Natural killer cell treated with Interleukin-12 subunit alpha and Interleukin-12 subunit beta and Interleukin-15 and Interleukin-18, amount 100 ng/mL, for 72 hours (primary cell): ENCODE data around the gene C5orf34. TPM values are rescaled to one million over a fixed set of nuclear protein-coding genes. Genes with fewer than 3 reads are reported as not detected.
"Not testable (repeated sequence)": the region's sequence is repeated elsewhere in the genome, so short reads cannot be mapped to it uniquely, and the experiment has no call there.

ENCODE experiments used
- ATAC-seq, 2 donors: fragments of 150-1000 bp; cut with Tn5 transposase in 1 of 2; sonication (Bioruptor Pico), chemical (Tn5 transposase) in 1 of 2; 2 replicates each; pipeline ENCODE4 v1.10.0; 2021
- DNase-seq: peaks from one replicate; pipeline ENCODE4 v3.0.0; 2022; ENCODE audit warnings: low spot score
- H3K27ac Mint-ChIP-seq, 2 donors: 1 replicate in 1 of 2; 2 replicates in 1 of 2; pipeline ENCODE4 v1.8.0; 2022; ENCODE audit warnings: mixed read lengths in 2 of 2, mild to moderate bottlenecking in 1 of 2, moderate library complexity in 1 of 2
- H3K27me3 Mint-ChIP-seq, 2 donors: 1 replicate in 1 of 2; 2 replicates in 1 of 2; pipeline ENCODE4 v1.8.0; 2022; ENCODE audit warnings: mixed read lengths in 2 of 2
- H3K36me3 Mint-ChIP-seq: one replicate; pipeline ENCODE4 v1.8.0; 2022; ENCODE audit warnings: mixed read lengths
- H3K4me1 Mint-ChIP-seq, 2 donors: 1 replicate in 1 of 2; 2 replicates in 1 of 2; pipeline ENCODE4 v1.8.0; 2022; ENCODE audit warnings: low read depth in 2 of 2, mixed read lengths in 2 of 2, mild to moderate bottlenecking in 1 of 2
- H3K4me3 Mint-ChIP-seq: one replicate; pipeline ENCODE4 v1.8.0; 2022; ENCODE audit warnings: mixed read lengths
- H3K9me3 Mint-ChIP-seq: 2 replicates; pipeline ENCODE4 v1.8.0; 2022; ENCODE audit warnings: mixed read lengths
- total RNA-seq, 2 donors: library from RNA; stranded (reverse); gene quantifications; one replicate each; pipeline ENCODE4 v1.2.3, GENCODE V29; 2022

Gene C5orf34
- total RNA-seq, 2 donors from 2014 or later, result 4.7 to 6.5 TPM

GRCh38 chr5:43548358-43548757 is 33.4 kb upstream of the C5orf34 start:
- H3K4me1 Mint-ChIP-seq, result peaks cover 11 to 21% of the 10 kb centered on the region in 2 donors
- H3K4me3 Mint-ChIP-seq, result no peak overlapping the region
- no peak for DNase-seq
- no peaks in the 10 kb centered on the region for H3K27me3 Mint-ChIP-seq
- no peak for ATAC-seq
- H3K9me3 Mint-ChIP-seq, result no peaks in the 10 kb centered on the region
- H3K36me3 Mint-ChIP-seq, result peaks cover 19% of the 10 kb centered on the region
- no peak overlapping the region for H3K27ac Mint-ChIP-seq

GRCh38 chr5:43547532-43547931 is 32.6 kb upstream of the C5orf34 start:
- Mint-ChIP-seq H3K4me3 (no peak overlapping the region), H3K4me1 (peaks cover 11 to 21% of the 10 kb centered on the region in 2 donors), H3K27me3 (no peaks in the 10 kb centered on the region), H3K9me3 (no peaks in the 10 kb centered on the region), H3K36me3 (peaks cover 19% of the 10 kb centered on the region), H3K27ac (no peak overlapping the region)
- ATAC-seq, result no peak
- DNase-seq, result no peak

- H3K9me3 Mint-ChIP-seq, result no peaks in the 10 kb centered on the region
- peaks cover 10 to 11% of the 10 kb centered on the region in 2 donors for H3K4me1 Mint-ChIP-seq
- no peak overlapping the region for H3K4me3 Mint-ChIP-seq
- ATAC-seq (no peak), DNase-seq (no peak)
- H3K27ac Mint-ChIP-seq, result no peak overlapping the region
- H3K36me3 Mint-ChIP-seq, result peaks cover 23% of the 10 kb centered on the region
- H3K27me3 Mint-ChIP-seq, result no peaks in the 10 kb centered on the region
Observed at GRCh38 chr5:43543434-43543833, 28.5 kb upstream of the C5orf34 start.

- no peaks in the 10 kb centered on the region for H3K9me3 Mint-ChIP-seq
- no peak overlapping the region for H3K4me3 Mint-ChIP-seq
- ATAC-seq (no peak), DNase-seq (no peak)
- no peaks in the 10 kb centered on the region for H3K27me3 Mint-ChIP-seq
- peaks cover 10 to 11% of the 10 kb centered on the region in 2 donors for H3K4me1 Mint-ChIP-seq
- no peak overlapping the region for H3K27ac Mint-ChIP-seq
- H3K36me3 Mint-ChIP-seq, result peaks cover 26% of the 10 kb centered on the region
Observed at GRCh38 chr5:43540746-43541145, 25.8 kb upstream of the C5orf34 start.

- H3K36me3 Mint-ChIP-seq, result peaks cover 29% of the 10 kb centered on the region
- no peak overlapping the region for H3K4me3 Mint-ChIP-seq
- no peaks in the 10 kb centered on the region for H3K9me3 Mint-ChIP-seq
- ATAC-seq, result no peak
- peaks cover 0 to 8% of the 10 kb centered on the region in 2 donors for H3K4me1 Mint-ChIP-seq
- no peaks in the 10 kb centered on the region for H3K27me3 Mint-ChIP-seq
- no peak overlapping the region for H3K27ac Mint-ChIP-seq
- DNase-seq, result no peak
Observed at GRCh38 chr5:43536972-43537371, 22.0 kb upstream of the C5orf34 start.

- Mint-ChIP-seq H3K36me3 (peaks cover 25% of the 10 kb centered on the region), H3K4me3 (no peak overlapping the region), H3K27ac (no peak overlapping the region), H3K4me1 (peaks cover 0 to under 1% of the 10 kb centered on the region in 2 donors), H3K9me3 (no peaks in the 10 kb centered on the region), H3K27me3 (no peaks in the 10 kb centered on the region)
- DNase-seq, result no peak
- ATAC-seq, result no peak
Observed at GRCh38 chr5:43533646-43534045, 18.7 kb upstream of the C5orf34 start.

- DNase-seq (no peak), ATAC-seq (no peak)
- peaks cover 27% of the 10 kb centered on the region for H3K36me3 Mint-ChIP-seq
- no peak overlapping the region for H3K4me3 Mint-ChIP-seq
- no peaks in the 10 kb centered on the region for H3K4me1 Mint-ChIP-seq
- H3K27me3 Mint-ChIP-seq, result no peaks in the 10 kb centered on the region
- no peaks in the 10 kb centered on the region for H3K9me3 Mint-ChIP-seq
- H3K27ac Mint-ChIP-seq, result no peak overlapping the region
Observed at GRCh38 chr5:43530648-43531047, 15.7 kb upstream of the C5orf34 start.

GRCh38 chr5:43523662-43524072 is 8.7 kb upstream of the C5orf34 start:
- no peak for DNase-seq
- Mint-ChIP-seq H3K9me3 (no peaks in the 10 kb centered on the region), H3K27me3 (no peaks in the 10 kb centered on the region), H3K36me3 (peaks cover 19% of the 10 kb centered on the region), H3K4me3 (no peak overlapping the region), H3K4me1 (peaks cover 0 to 3% of the 10 kb centered on the region in 2 donors), H3K27ac (no peak overlapping the region)
- no peak for ATAC-seq

- no peak overlapping the region for H3K4me3 Mint-ChIP-seq
- H3K27me3 Mint-ChIP-seq, result no peaks in the 10 kb centered on the region
- no peaks in the 10 kb centered on the region for H3K9me3 Mint-ChIP-seq
Observed at GRCh38 chr5:43520615-43521014, 5.7 kb upstream of the C5orf34 start.

GRCh38 chr5:43515678-43516048 is 715 bp upstream of the C5orf34 start:
- Mint-ChIP-seq H3K4me3 (peak overlapping the region; percentile 95), H3K36me3 (peaks cover 6% of the 10 kb centered on the region), H3K9me3 (no peaks in the 10 kb centered on the region), H3K27ac (peak overlapping the region; percentile 92 to 94), H3K4me1 (peaks cover 29 to 30% of the 10 kb centered on the region in 2 donors), H3K27me3 (no peaks in the 10 kb centered on the region)
- ATAC-seq (no peak), DNase-seq (no peak)

More at GRCh38 chr5:43520615-43521014, 5.7 kb upstream of the C5orf34 start:
- ATAC-seq, result no peak
- no peak overlapping the region for H3K27ac Mint-ChIP-seq
- no peak for DNase-seq
- H3K36me3 Mint-ChIP-seq, result peaks cover 10% of the 10 kb centered on the region
- peaks cover 5 to 7% of the 10 kb centered on the region in 2 donors for H3K4me1 Mint-ChIP-seq

- no peaks in the 10 kb centered on the region for H3K27me3 Mint-ChIP-seq
- H3K4me3 Mint-ChIP-seq, result peak overlapping the region; percentile 95
- peaks cover 6% of the 10 kb centered on the region for H3K36me3 Mint-ChIP-seq
- H3K9me3 Mint-ChIP-seq, result no peaks in the 10 kb centered on the region
- ATAC-seq, result peak; percentile 58 to 61
- H3K27ac Mint-ChIP-seq, result peak overlapping the region; percentile 92 to 94
- H3K4me1 Mint-ChIP-seq, result peaks cover 28 to 29% of the 10 kb centered on the region in 2 donors
- peak; percentile 59 for DNase-seq
Observed at GRCh38 chr5:43514471-43514815, 505 bp downstream of the C5orf34 start.

GRCh38 chr5:43514025-43514424 is 923 bp downstream of the C5orf34 start:
- Mint-ChIP-seq H3K27ac (peak overlapping the region; percentile 92 to 94), H3K36me3 (peaks cover 6% of the 10 kb centered on the region), H3K27me3 (no peaks in the 10 kb centered on the region), H3K9me3 (no peaks in the 10 kb centered on the region), H3K4me3 (peak overlapping the region; percentile 95), H3K4me1 (peaks cover 28 to 29% of the 10 kb centered on the region in 2 donors)
- ATAC-seq (no peak), DNase-seq (no peak)

- H3K36me3 Mint-ChIP-seq, DNase-seq, H3K27ac Mint-ChIP-seq, ATAC-seq, H3K4me3 Mint-ChIP-seq, H3K27me3 Mint-ChIP-seq, H3K9me3 Mint-ChIP-seq: not testable (repeated sequence)
- peaks cover 24 to 25% of the 10 kb centered on the region in 2 donors for H3K4me1 Mint-ChIP-seq
Observed at GRCh38 chr5:43511062-43511461, 3.9 kb downstream of the C5orf34 start.

GRCh38 chr5:43498581-43498980 is 16.4 kb downstream of the C5orf34 start:
- DNase-seq (no peak), ATAC-seq (no peak)
- H3K4me3 Mint-ChIP-seq, result no peak overlapping the region
- no peak overlapping the region for H3K27ac Mint-ChIP-seq
- H3K9me3 Mint-ChIP-seq, result no peaks in the 10 kb centered on the region
- H3K36me3 Mint-ChIP-seq, result no peaks in the 10 kb centered on the region
- no peaks in the 10 kb centered on the region for H3K4me1 Mint-ChIP-seq
- no peaks in the 10 kb centered on the region for H3K27me3 Mint-ChIP-seq
